WTC11 (cell line): ENCODE results near the gene OR8B4. TPM values are rescaled to one million over a fixed set of nuclear protein-coding genes. Genes with fewer than 3 reads are reported as not detected.

Source experiments
- ATAC-seq: fragments of 200-7000 bp; cut with Tn5 transposase; 2 replicates; pipeline ENCODE4 v1.10.0; 2021; ENCODE audit warnings: mild to moderate bottlenecking, moderate library complexity
- Bru-seq: library from RNA; stranded (reverse); fragments of 400-500 nt; gene quantifications from one replicate; lab custom pipeline; 2021; lab: Mats Ljungman, UMichigan
- CTCF ChIA-PET: fragments of 300-600 bp; sonication (Branson Sonifier 250); formaldehyde crosslinking; loops from one replicate; lab custom pipeline; 2021; ENCODE audit warnings: antibody characterized with exemption; lab: Charles Lee
- POLR2A ChIA-PET: fragments of 350-600 bp; sonication (Branson Sonifier 250); formaldehyde crosslinking; loops from one replicate; lab custom pipeline; 2021; ENCODE audit warnings: antibody characterized with exemption; lab: Charles Lee
- DNase-seq: peaks from one replicate; pipeline ENCODE4 v3.0.0; 2021; ENCODE audit warnings: low spot score
- H3K27ac Mint-ChIP-seq: 2 replicates; pipeline ENCODE4 v1.8.0; 2021; ENCODE audit warnings: mixed read lengths
- H3K27me3 Mint-ChIP-seq: 2 replicates; pipeline ENCODE4 v1.8.0; 2021; ENCODE audit warnings: low read depth, mild to moderate bottlenecking, moderate library complexity, mixed read lengths
- H3K36me3 Mint-ChIP-seq: 2 replicates; pipeline ENCODE4 v1.8.0; 2021; ENCODE audit warnings: mixed read lengths
- H3K4me1 Mint-ChIP-seq: 2 replicates; pipeline ENCODE4 v1.8.0; 2022; ENCODE audit warnings: mixed read lengths
- H3K4me3 Mint-ChIP-seq: 2 replicates; pipeline ENCODE4 v1.8.0; 2021; ENCODE audit warnings: mild to moderate bottlenecking, moderate library complexity, mixed read lengths
- H3K9me3 Mint-ChIP-seq: 2 replicates; pipeline ENCODE4 v1.8.0; 2021; ENCODE audit warnings: mixed read lengths
- AR ChIP-seq: fragments of 250-450 bp; sonication (Bioruptor Pico); IDR thresholded peaks from 2 replicates; pipeline ENCODE4 v1.9.0; 2021; ENCODE audit warnings: mild to moderate bottlenecking
- CDX4 ChIP-seq: fragments of 250-450 bp; sonication (Bioruptor Pico); IDR thresholded peaks from 2 replicates; pipeline ENCODE4 v1.9.0; 2021; ENCODE audit warnings: moderate library complexity, mild to moderate bottlenecking, inconsistent platforms, borderline replicate concordance
- ERG ChIP-seq: fragments of 250-450 bp; sonication (Bioruptor Pico); IDR thresholded peaks from 2 replicates; pipeline ENCODE4 v1.8.0; 2021; ENCODE audit warnings: mild to moderate bottlenecking
- NR2C2 ChIP-seq: sonication (generic); formaldehyde crosslinking; IDR thresholded peaks from 2 replicates; pipeline ENCODE4 v1.8.0; 2022; ENCODE audit warnings: mild to moderate bottlenecking, missing genetic modification reagents
- PRDM15 ChIP-seq: sonication (generic); formaldehyde crosslinking; IDR thresholded peaks from 2 replicates; pipeline ENCODE4 v1.8.0; 2022; ENCODE audit warnings: missing genetic modification reagents
- RELA ChIP-seq: sonication (generic); formaldehyde crosslinking; IDR thresholded peaks from 2 replicates; pipeline ENCODE4 v1.8.1; 2022; ENCODE audit warnings: missing genetic modification reagents, mild to moderate bottlenecking, borderline replicate concordance
- TP53 ChIP-seq: sonication (generic); formaldehyde crosslinking; IDR thresholded peaks from 2 replicates; pipeline ENCODE4 v1.8.1; 2023; ENCODE audit warnings: mild to moderate bottlenecking, missing genetic modification reagents
- USF1 ChIP-seq: sonication (generic); formaldehyde crosslinking; IDR thresholded peaks from 2 replicates; pipeline ENCODE4 v1.8.0; 2022; ENCODE audit warnings: mild to moderate bottlenecking, missing genetic modification reagents
- USF2 ChIP-seq: sonication (generic); formaldehyde crosslinking; IDR thresholded peaks from 2 replicates; pipeline ENCODE4 v1.8.1; 2023; ENCODE audit warnings: mild to moderate bottlenecking, missing genetic modification reagents, moderate library complexity
- ZNF121 ChIP-seq: sonication (generic); formaldehyde crosslinking; IDR thresholded peaks from 2 replicates; pipeline ENCODE4 v1.8.0; 2023; ENCODE audit warnings: missing genetic modification reagents
- ZNF138 ChIP-seq: sonication (generic); formaldehyde crosslinking; conservative IDR thresholded peaks from 2 replicates; pipeline ENCODE4 v1.8.1; 2022; ENCODE audit warnings: mild to moderate bottlenecking, moderate library complexity, missing genetic modification reagents
- ZNF317 ChIP-seq: sonication (generic); formaldehyde crosslinking; IDR thresholded peaks from 2 replicates; pipeline ENCODE4 v1.8.1; 2023; ENCODE audit warnings: low read depth, mild to moderate bottlenecking, moderate library complexity, missing genetic modification reagents, borderline replicate concordance
- long read RNA-seq, 3 experiments: library from RNA in 1 of 3; library from capped mRNA in 1 of 3; library from polyadenylated mRNA in 1 of 3; unstranded in 2 of 3; stranded (forward) in 1 of 3; transcript quantifications; one replicate each; pipeline ENCODE4 v2.0.0, GENCODE V29; 2021
- total RNA-seq: library from RNA; stranded (reverse); gene quantifications from 3 replicates; pipeline ENCODE4 v1.2.3, GENCODE V29; 2021

Gene OR8B4
- not detected in 3 replicates for total RNA-seq
- Bru-seq, nascent RNA: not detected
- long read RNA-seq, experiment 1: 0 reads
- long read RNA-seq, experiment 2: 0 reads
- long read RNA-seq, experiment 3: 0 reads

- ChIA-PET POLR2A (no interaction called here), CTCF (no interaction called here)
- Mint-ChIP-seq H3K27me3 (no peaks in the 10 kb centered on the region), H3K27ac (no peak within 1 kb of the TSS), H3K9me3 (peaks cover 3% of the 10 kb centered on the region), H3K4me3 (no peak within 1 kb of the TSS), H3K4me1 (no peaks in the 10 kb centered on the region), H3K36me3 (no peaks in the 10 kb centered on the region; the same call in 1 of the 2 replicates)
- TF ChIP-seq USF1 (CRISPR knock-in tag) (no peak), ERG (CRISPR knock-in tag) (no peak), CDX4 (CRISPR knock-in tag) (no peak), NR2C2 (CRISPR knock-in tag) (no peak), AR (CRISPR knock-in tag) (no peak), TP53 (CRISPR knock-in tag) (no peak), ZNF317 (no peak), PRDM15 (CRISPR knock-in tag) (no peak)
- DNase-seq (no peak), ATAC-seq (no peak)
These were observed at the start of gene OR8B4 for GRCh38 chr11:124424384-124424921. TSS of gene OR8B4 (minus strand) at chr11:124424871. CDS start at chr11:124424871, 0 bp downstream.

GRCh38 chr11:124474079-124474478 lies 49.4 kb upstream of the OR8B4 start:
- TF ChIP-seq RELA (CRISPR knock-in tag): no peak
- TF ChIP-seq ZNF317: no peak
- TF ChIP-seq ZNF121 (CRISPR knock-in tag): no peak
- no peak for TF ChIP-seq ZNF138 (CRISPR knock-in tag)
- no peak for TF ChIP-seq USF2 (CRISPR knock-in tag)
- no peak overlapping the region for H3K27ac Mint-ChIP-seq
- H3K4me1 Mint-ChIP-seq: peaks cover 25% of the 10 kb centered on the region
- no peak for ATAC-seq
- no peaks in the 10 kb centered on the region for H3K27me3 Mint-ChIP-seq
- no peaks in the 10 kb centered on the region for H3K9me3 Mint-ChIP-seq
- H3K4me3 Mint-ChIP-seq: no peak overlapping the region
- ChIA-PET POLR2A (no interaction called here), CTCF (interaction anchor here (0.8 kb wide), 1 partner anchor 112 kb away, joined by 3 read pairs; no protein-coding TSS in a partner anchor)
- DNase-seq: no peak
- H3K36me3 Mint-ChIP-seq: no peaks in the 10 kb centered on the region
